Uterus (tissue), 2 donors: ENCODE measurements around the gene FADS3.

Source experiments
- CTCF ChIP-seq, 4 experiments: fragments of 200-600 bp in 2 of 4; fragments of 450-650 bp in 2 of 4; sonication (generic) in 2 of 4; IDR thresholded peaks; one replicate each; pipeline ENCODE4 v1.5.1; 2016 to 2019; ENCODE audit warnings: antibody characterized with exemption in 4 of 4, mild to moderate bottlenecking in 2 of 4, moderate library complexity in 1 of 4
- POLR2A ChIP-seq, 2 donors: fragments of 450-650 bp; IDR thresholded peaks; one replicate each; pipeline ENCODE4 v1.6.1; 2016; ENCODE audit warnings: antibody characterized with exemption in 2 of 2, mild to moderate bottlenecking in 1 of 2, moderate library complexity in 1 of 2

- TF ChIP-seq CTCF (IDR thresholded peaks at IDR 0.05) (no peak), POLR2A (IDR thresholded peaks at IDR 0.05) (no peak)
Observed at GRCh38 chr11:61919705-61920631, 28.6 kb upstream of the FADS3 start.
